Parathyroid adenoma (tissue), 2 donors: ENCODE results near the gene PDE4D.
"Not testable (repeated sequence)": the region's sequence is repeated elsewhere in the genome, so short reads cannot be mapped to it uniquely, and the experiment has no call there.

Source experiments
- H2AFZ ChIP-seq: fragments of 300-600 bp; sonication (generic); one replicate; pipeline ENCODE4 v1.7.0; 2017; ENCODE audit warnings: antibody characterized with exemption, mild to moderate bottlenecking
- H3K27ac ChIP-seq: fragments of 300-600 bp; sonication (generic); one replicate; pipeline ENCODE4 v1.7.0; 2017
- H3K27me3 ChIP-seq: fragments of 300-600 bp; sonication (generic); one replicate; pipeline ENCODE4 v1.7.0; 2017; ENCODE audit warnings: low read length; ENCODE audit not compliant: control insufficient read depth, insufficient read depth
- H3K36me3 ChIP-seq: fragments of 300-600 bp; sonication (generic); one replicate; pipeline ENCODE4 v1.7.0; 2017; ENCODE audit warnings: low read length; ENCODE audit not compliant: control insufficient read depth, insufficient read depth
- H3K4me1 ChIP-seq: fragments of 300-600 bp; sonication (generic); one replicate; pipeline ENCODE4 v1.7.0; 2017; ENCODE audit warnings: control low read depth
- H3K4me2 ChIP-seq: fragments of 300-600 bp; sonication (generic); one replicate; pipeline ENCODE4 v1.7.0; 2017; ENCODE audit warnings: low read length
- H3K4me3 ChIP-seq: fragments of 300-600 bp; sonication (generic); one replicate; pipeline ENCODE4 v1.7.0; 2017; ENCODE audit warnings: low read depth, low read length
- H3K79me2 ChIP-seq: fragments of 300-600 bp; sonication (generic); one replicate; pipeline ENCODE4 v1.7.0; 2017; ENCODE audit warnings: control low read depth
- H3K9ac ChIP-seq: fragments of 300-600 bp; sonication (generic); one replicate; pipeline ENCODE4 v1.7.0; 2017; ENCODE audit warnings: mild to moderate bottlenecking
- H3K9me3 ChIP-seq: fragments of 300-600 bp; sonication (generic); one replicate; pipeline ENCODE4 v1.7.0; 2017; ENCODE audit warnings: low read length; ENCODE audit not compliant: control insufficient read depth
- TF ChIP-seq, protein P1 (sequence below): fragments of 300-600 bp; sonication (generic); IDR thresholded peaks from one replicate; pipeline ENCODE4 v1.7.0; 2017; ENCODE audit warnings: antibody characterized with exemption, mild to moderate bottlenecking
- donor health status: primary hyperparathyroidism.

The PDE4D gene

DNA sequence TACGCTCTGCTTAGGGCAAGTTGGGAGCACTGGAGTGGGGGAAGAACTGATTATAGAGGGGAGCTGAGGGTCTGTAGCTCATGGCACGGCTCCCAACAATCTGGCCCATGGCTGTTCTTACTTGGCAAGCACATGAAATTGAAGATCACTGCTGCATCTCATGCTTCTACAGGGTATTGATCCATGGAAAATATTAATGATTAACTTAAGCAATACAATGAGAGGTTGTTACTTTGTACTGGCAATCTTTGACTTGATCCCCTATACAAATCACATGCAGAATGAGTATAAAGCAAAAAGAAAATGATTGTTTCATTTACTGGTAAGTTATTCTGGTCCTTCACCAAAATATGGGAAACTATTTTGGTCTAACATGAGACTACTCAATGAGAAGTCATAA, 481.1 kb downstream of the PDE4D start:
- Histone ChIP-seq H3K4me3 (no peak overlapping the region), H3K36me3 (no peaks in the 10 kb centered on the region), H2AFZ (no peak overlapping the region), H3K9me3 (no peaks in the 10 kb centered on the region), H3K4me1 (no peaks in the 10 kb centered on the region), H3K9ac (no peak overlapping the region), H3K4me2 (no peak overlapping the region), H3K27ac (no peak overlapping the region), H3K79me2 (peaks cover 3% of the 10 kb centered on the region), H3K27me3 (no peaks in the 10 kb centered on the region)
- TF ChIP-seq, protein P1, sequence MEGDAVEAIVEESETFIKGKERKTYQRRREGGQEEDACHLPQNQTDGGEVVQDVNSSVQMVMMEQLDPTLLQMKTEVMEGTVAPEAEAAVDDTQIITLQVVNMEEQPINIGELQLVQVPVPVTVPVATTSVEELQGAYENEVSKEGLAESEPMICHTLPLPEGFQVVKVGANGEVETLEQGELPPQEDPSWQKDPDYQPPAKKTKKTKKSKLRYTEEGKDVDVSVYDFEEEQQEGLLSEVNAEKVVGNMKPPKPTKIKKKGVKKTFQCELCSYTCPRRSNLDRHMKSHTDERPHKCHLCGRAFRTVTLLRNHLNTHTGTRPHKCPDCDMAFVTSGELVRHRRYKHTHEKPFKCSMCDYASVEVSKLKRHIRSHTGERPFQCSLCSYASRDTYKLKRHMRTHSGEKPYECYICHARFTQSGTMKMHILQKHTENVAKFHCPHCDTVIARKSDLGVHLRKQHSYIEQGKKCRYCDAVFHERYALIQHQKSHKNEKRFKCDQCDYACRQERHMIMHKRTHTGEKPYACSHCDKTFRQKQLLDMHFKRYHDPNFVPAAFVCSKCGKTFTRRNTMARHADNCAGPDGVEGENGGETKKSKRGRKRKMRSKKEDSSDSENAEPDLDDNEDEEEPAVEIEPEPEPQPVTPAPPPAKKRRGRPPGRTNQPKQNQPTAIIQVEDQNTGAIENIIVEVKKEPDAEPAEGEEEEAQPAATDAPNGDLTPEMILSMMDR, result no peak

DNA sequence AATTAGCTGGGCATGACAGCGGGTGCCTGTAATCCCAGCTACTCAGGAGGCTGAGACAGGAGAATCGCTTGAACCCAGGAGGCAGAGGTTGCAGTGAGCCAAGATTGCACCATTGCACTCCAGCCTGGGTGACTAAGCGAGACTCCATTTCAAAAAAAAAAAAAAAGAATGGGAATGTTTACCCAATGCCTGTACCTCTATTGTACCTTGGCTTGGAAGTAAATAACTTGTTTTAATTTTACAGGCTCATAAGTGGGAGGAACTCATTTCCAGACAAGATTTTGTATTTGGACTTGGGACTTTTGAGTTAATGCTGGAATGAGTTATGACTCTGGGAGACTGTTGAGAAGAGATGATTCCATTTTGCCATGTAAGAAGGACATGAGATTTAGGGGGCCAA, 484.5 kb downstream of the PDE4D start:
- H3K4me2 ChIP-seq, H3K9me3 ChIP-seq, H3K27ac ChIP-seq, H3K9ac ChIP-seq, H3K36me3 ChIP-seq, H3K4me1 ChIP-seq, H3K27me3 ChIP-seq, H3K79me2 ChIP-seq, H2AFZ ChIP-seq, H3K4me3 ChIP-seq: not testable (repeated sequence)

DNA sequence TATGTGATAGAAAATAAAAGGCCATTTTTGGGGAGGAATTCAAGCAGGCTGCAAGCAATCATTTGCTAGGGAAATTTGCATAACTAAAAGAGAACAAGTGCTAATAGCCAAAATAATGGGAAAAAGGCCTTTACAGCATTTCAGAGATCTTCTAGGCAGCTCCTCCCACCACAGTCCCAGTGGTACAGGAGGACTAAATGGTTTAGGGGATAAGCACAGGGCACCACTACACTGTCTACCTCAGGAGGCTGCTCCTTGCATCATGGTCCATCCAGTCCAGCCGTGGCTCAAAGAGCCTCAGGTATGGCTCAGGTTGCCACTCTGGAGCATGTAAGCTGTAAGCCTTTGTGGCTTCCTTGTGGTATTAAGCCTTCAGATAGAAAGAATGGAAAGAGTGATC, 485.6 kb downstream of the PDE4D start:
- no peak overlapping the region for H3K9ac ChIP-seq
- no peaks in the 10 kb centered on the region for H3K9me3 ChIP-seq
- TF ChIP-seq, protein P1, result no peak
- H3K27ac ChIP-seq, result no peak overlapping the region
- no peak overlapping the region for H3K4me3 ChIP-seq
- no peaks in the 10 kb centered on the region for H3K36me3 ChIP-seq
- peaks cover 3% of the 10 kb centered on the region for H3K79me2 ChIP-seq
- no peak overlapping the region for H3K4me2 ChIP-seq
- H3K27me3 ChIP-seq, result no peaks in the 10 kb centered on the region
- H2AFZ ChIP-seq, result no peak overlapping the region
- H3K4me1 ChIP-seq, result no peaks in the 10 kb centered on the region

DNA sequence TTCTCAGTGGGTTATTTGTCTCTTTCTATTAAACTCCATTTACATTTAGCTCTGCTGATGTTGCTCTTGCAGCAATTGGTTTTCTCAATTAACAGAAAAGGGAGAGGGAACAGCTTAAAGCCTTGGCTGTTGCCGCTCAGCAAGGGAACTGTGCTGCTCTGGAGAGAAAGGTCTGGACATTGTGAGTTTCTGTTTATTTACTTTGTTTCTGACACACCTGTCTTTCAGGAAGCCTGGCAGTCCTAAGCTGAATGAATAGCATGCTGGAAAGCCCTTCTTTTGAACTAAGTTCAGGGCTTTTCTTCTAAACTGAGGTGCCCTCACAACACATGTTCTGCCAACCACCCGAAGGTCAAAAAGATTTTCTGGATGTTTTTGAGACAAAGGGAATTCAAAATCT, 491.9 kb downstream of the PDE4D start:
- H3K79me2 ChIP-seq, result no peaks in the 10 kb centered on the region
- H3K27me3 ChIP-seq, result no peaks in the 10 kb centered on the region
- H3K9me3 ChIP-seq, result no peaks in the 10 kb centered on the region
- H2AFZ ChIP-seq, result no peak overlapping the region
- TF ChIP-seq, protein P1, result no peak
- H3K36me3 ChIP-seq, result no peaks in the 10 kb centered on the region
- H3K9ac ChIP-seq, result no peak overlapping the region
- no peak overlapping the region for H3K4me3 ChIP-seq
- no peaks in the 10 kb centered on the region for H3K4me1 ChIP-seq
- H3K4me2 ChIP-seq, result no peak overlapping the region
- no peak overlapping the region for H3K27ac ChIP-seq

DNA sequence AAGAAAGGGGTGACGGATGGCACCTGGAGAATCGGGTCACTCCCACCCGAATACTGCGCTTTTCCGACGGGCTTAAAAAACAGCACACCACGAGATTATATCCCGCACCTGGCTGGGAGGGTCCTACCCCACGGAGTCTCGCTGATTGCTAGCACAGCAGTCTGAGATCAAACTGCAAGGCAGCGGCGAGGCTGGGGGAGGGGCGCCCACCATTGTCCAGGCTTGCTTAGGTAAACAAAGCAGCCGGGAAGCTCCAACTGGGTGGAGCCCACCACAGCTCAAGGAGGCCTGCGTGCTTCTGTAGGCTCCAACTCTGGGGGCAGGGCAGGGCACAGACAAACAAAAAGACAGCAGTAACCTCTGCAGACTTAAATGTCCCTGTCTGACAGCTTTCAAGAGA, 498.6 kb downstream of the PDE4D start:
- not testable (repeated sequence) for H3K4me2 ChIP-seq, H3K27ac ChIP-seq, H3K4me1 ChIP-seq, H3K4me3 ChIP-seq, H2AFZ ChIP-seq, H3K36me3 ChIP-seq, H3K27me3 ChIP-seq, H3K9ac ChIP-seq, H3K9me3 ChIP-seq, H3K79me2 ChIP-seq

DNA sequence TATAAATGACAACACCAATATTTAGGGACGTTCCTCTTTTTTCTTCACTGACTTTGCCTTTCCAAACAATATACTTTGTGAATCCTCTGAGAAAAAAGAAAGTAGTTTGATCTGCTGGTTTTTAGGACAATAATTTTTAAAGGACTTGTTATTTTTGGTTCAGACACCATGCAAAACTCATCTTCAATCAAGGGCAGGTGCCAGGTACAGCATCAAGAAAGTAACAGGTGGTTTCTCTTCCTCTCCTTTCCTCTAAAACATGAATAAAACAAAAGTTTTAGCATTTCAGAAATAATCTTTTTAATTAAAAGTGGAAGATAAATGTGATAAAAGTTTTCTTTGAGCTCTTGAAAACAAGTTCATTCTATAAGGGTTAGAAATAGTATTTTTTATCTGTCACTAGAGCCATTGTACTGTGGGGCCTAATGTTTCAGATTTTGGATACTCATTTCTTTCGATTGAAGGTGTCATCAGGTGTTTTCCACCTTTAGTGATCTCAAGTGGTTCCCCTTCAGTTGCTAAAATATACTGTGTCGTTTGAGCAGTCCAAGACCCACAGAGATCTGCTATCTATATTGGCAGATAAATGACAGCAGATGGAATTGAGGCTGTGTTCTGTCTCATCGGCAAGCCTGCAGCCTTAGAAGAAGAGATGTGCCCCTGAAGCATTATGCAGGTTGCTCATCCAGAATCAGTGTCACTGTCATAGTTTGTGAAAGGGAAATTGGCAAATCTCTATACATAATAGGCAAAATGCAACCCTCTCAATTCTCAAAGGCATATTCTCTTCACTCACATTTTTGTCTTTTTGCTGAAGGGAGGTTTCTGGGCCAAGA, 499.7 kb downstream of the PDE4D start:
- H3K36me3 ChIP-seq, result no peaks in the 10 kb centered on the region
- no peaks in the 10 kb centered on the region for H3K4me1 ChIP-seq
- no peak overlapping the region for H3K4me2 ChIP-seq
- no peak overlapping the region for H3K27ac ChIP-seq
- H2AFZ ChIP-seq, result no peak overlapping the region
- TF ChIP-seq, protein P1, result no peak
- peaks cover 3% of the 10 kb centered on the region for H3K79me2 ChIP-seq
- H3K9ac ChIP-seq, result no peak overlapping the region
- H3K27me3 ChIP-seq, result no peaks in the 10 kb centered on the region
- H3K4me3 ChIP-seq, result no peak overlapping the region
- H3K9me3 ChIP-seq, result no peaks in the 10 kb centered on the region
